HepG2 (cell line): Measurements from ENCODE around the gene PATL2. TPM values are rescaled to one million over a fixed set of nuclear protein-coding genes. Genes with fewer than 3 reads are reported as not detected.

ENCODE experiments used
- CBX5 ChIP-seq: sonication (generic); formaldehyde crosslinking; IDR thresholded peaks from 2 replicates; pipeline ENCODE4 v1.4.0; 2020; ENCODE audit warnings: missing genetic modification reagents, borderline replicate concordance
- HOXA5 ChIP-seq: sonication (generic); formaldehyde crosslinking; IDR thresholded peaks from 2 replicates; pipeline ENCODE4 v1.4.0; 2020; ENCODE audit warnings: missing genetic modification reagents
- IRX3 ChIP-seq: sonication (generic); formaldehyde crosslinking; IDR thresholded peaks from 2 replicates; pipeline ENCODE4 v1.8.1; 2023; ENCODE audit warnings: mild to moderate bottlenecking, low read depth, missing genetic modification reagents, borderline replicate concordance
- JUNB ChIP-seq: sonication (generic); formaldehyde crosslinking; IDR thresholded peaks from 2 replicates; pipeline ENCODE4 v1.8.0; 2022; ENCODE audit warnings: missing genetic modification reagents, mild to moderate bottlenecking, borderline replicate concordance
- KLF13 ChIP-seq: sonication (generic); formaldehyde crosslinking; IDR thresholded peaks from 2 replicates; pipeline ENCODE4 v1.4.0; 2020; ENCODE audit warnings: mild to moderate bottlenecking, missing genetic modification reagents
- NCOA1 ChIP-seq: sonication (generic); formaldehyde crosslinking; IDR thresholded peaks from 2 replicates; pipeline ENCODE4 v1.9.0; 2021; ENCODE audit warnings: missing genetic modification reagents
- SIN3A ChIP-seq: IDR thresholded peaks from 2 replicates; pipeline ENCODE4 v1.6.1; 2011; ENCODE audit warnings: low read depth, mild to moderate bottlenecking, control low read depth, low read length, borderline replicate concordance
- SIX1 ChIP-seq: sonication (generic); formaldehyde crosslinking; IDR thresholded peaks from 2 replicates; pipeline ENCODE4 v1.4.0; 2020; ENCODE audit warnings: missing genetic modification reagents, borderline replicate concordance
- SKI ChIP-seq: fragments of 450-650 bp; IDR thresholded peaks from one replicate; pipeline ENCODE4 v1.6.1; 2018; ENCODE audit warnings: mild to moderate bottlenecking; ENCODE audit not compliant: partially characterized antibody
- SP5 ChIP-seq: IDR thresholded peaks from 2 replicates; pipeline ENCODE4 v1.6.1; 2016; ENCODE audit warnings: low read depth, borderline replicate concordance
- TARDBP ChIP-seq: sonication (generic); formaldehyde crosslinking; IDR thresholded peaks from 2 replicates; pipeline ENCODE4 v1.8.0; 2022; ENCODE audit warnings: mild to moderate bottlenecking, missing genetic modification reagents
- U2AF2 ChIP-seq: fragments of 200-400 bp; formaldehyde crosslinking; IDR thresholded peaks from 2 replicates; pipeline ENCODE4 v1.6.1; 2017; ENCODE audit warnings: low read depth, mild to moderate bottlenecking, low read length
- ZBTB7A ChIP-seq: sonication (generic); formaldehyde crosslinking; IDR thresholded peaks from 2 replicates; pipeline ENCODE4 v1.8.0; 2022; ENCODE audit warnings: mild to moderate bottlenecking, missing genetic modification reagents
- ZMYM2 ChIP-seq: sonication (generic); formaldehyde crosslinking; IDR thresholded peaks from 2 replicates; pipeline ENCODE4 v1.8.0; 2022; ENCODE audit warnings: mild to moderate bottlenecking, missing genetic modification reagents
- ZNF143 ChIP-seq: sonication (generic); formaldehyde crosslinking; IDR thresholded peaks from 2 replicates; pipeline ENCODE4 v1.4.0; 2020; ENCODE audit warnings: missing genetic modification reagents
- ZNF234 ChIP-seq: sonication (generic); formaldehyde crosslinking; conservative IDR thresholded peaks from 2 replicates; pipeline ENCODE4 v1.5.1; 2020; ENCODE audit warnings: mild to moderate bottlenecking, missing genetic modification reagents
- ZNF441 ChIP-seq: sonication (generic); formaldehyde crosslinking; IDR thresholded peaks from 2 replicates; pipeline ENCODE4 v1.7.0; 2021; ENCODE audit warnings: missing genetic modification reagents, borderline replicate concordance
- ZNF468 ChIP-seq: sonication (generic); formaldehyde crosslinking; IDR thresholded peaks from 2 replicates; pipeline ENCODE4 v1.8.0; 2022; ENCODE audit warnings: mild to moderate bottlenecking, moderate library complexity, missing genetic modification reagents
- ZNF572 ChIP-seq: sonication (generic); formaldehyde crosslinking; IDR thresholded peaks from 2 replicates; pipeline ENCODE4 v1.5.1; 2020; ENCODE audit warnings: mild to moderate bottlenecking, missing genetic modification reagents
- ZNF878 ChIP-seq: sonication (generic); formaldehyde crosslinking; IDR thresholded peaks from 2 replicates; pipeline ENCODE4 v1.8.1; 2023; ENCODE audit warnings: mild to moderate bottlenecking, missing genetic modification reagents, moderate library complexity
- polyA plus RNA-seq, 8 experiments: library from polyadenylated mRNA; depleted of rRNA in 3 of 8; stranded (reverse) in 7 of 8; unstranded in 1 of 8; fragments of >200 nt; fragmentation: Illumina TruSeq in 4 of 8; extraction: Trizol in 4 of 8; gene quantifications; 2 replicates each; pipeline versions ENCODE4 v1.2.1 to v1.2.3, GENCODE V29; 2011 to 2016; ENCODE audit warnings: low read depth in 4 of 8, missing spikeins in 1 of 8, mixed read lengths in 1 of 8; ENCODE audit not compliant: insufficient read depth in 1 of 8
- total RNA-seq, 5 experiments: library from RNA; depleted of rRNA; stranded (reverse); fragments of >200 nt; fragmentation: Illumina TruSeq; extraction: Trizol; gene quantifications; 2 replicates each; pipeline ENCODE4 v1.2.3, GENCODE V29; 2016; ENCODE audit warnings: low read depth in 1 of 5
- TF ChIP-seq, protein P1 (sequence below): sonication (generic); formaldehyde crosslinking; IDR thresholded peaks from 2 replicates; pipeline ENCODE4 v1.4.0; 2020; ENCODE audit warnings: mild to moderate bottlenecking, missing genetic modification reagents
- TF ChIP-seq, protein P2 (sequence below): sonication (generic); formaldehyde crosslinking; IDR thresholded peaks from 2 replicates; pipeline ENCODE4 v1.4.0; 2020; ENCODE audit warnings: missing genetic modification reagents
- TF ChIP-seq, protein P3 (sequence below): IDR thresholded peaks from 2 replicates; pipeline ENCODE4 v1.6.1; 2016; ENCODE audit warnings: low read depth, control low read depth
- TF ChIP-seq, protein P4 (sequence below): sonication (generic); formaldehyde crosslinking; IDR thresholded peaks from 2 replicates; pipeline ENCODE4 v1.4.0; 2020; ENCODE audit warnings: mild to moderate bottlenecking, missing genetic modification reagents

PATL2 gene
- total and polyA plus RNA-seq, 2 of the 13 experiments (the other 11 are each of a cell fraction or from before 2014, with no cell fraction given) = 0.15 to 0.53 TPM

DNA sequence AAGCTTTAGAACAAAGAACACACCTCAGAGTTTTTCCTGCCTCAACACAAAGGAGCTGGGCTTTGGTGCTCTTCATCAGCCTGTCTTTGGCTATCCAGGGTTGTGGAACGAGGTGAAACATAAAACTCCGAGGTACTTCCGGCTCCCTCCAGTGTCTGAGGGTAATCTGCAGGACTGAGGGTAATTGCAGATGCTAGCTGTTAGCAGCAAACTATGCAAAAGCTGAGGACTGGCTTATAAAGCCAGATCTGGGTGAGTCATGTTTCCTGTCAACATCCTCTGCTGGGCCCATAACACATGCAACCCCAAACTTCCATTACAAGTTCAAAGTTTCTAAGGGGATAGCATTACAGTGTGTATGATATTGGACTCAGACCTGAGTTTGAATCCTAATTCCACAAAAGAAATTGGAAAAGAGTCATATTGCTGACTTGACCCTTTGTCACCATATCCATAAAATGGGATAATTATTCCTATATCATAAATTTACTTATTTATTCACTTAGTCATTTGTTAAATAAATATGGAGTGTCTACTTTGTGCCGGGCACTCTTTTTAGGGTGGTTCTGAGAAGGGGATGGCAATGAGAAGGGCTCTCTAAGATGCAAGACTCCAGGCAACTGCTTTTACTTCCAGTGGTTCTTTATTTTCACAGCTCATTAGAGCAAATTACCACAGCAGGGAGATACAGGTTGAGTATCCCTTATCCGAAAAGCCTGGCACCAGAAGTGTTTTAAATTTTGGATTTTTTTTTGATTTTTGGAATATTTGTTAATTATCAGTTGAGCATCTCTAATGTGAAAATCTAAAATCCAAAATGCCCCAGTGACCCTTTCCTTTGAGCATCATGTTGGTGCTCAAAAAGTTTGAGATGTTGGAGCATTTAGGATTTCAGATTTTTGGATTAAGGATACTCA is 15.7 kb upstream of the PATL2 start (continued):
- TF ChIP-seq, protein P1, sequence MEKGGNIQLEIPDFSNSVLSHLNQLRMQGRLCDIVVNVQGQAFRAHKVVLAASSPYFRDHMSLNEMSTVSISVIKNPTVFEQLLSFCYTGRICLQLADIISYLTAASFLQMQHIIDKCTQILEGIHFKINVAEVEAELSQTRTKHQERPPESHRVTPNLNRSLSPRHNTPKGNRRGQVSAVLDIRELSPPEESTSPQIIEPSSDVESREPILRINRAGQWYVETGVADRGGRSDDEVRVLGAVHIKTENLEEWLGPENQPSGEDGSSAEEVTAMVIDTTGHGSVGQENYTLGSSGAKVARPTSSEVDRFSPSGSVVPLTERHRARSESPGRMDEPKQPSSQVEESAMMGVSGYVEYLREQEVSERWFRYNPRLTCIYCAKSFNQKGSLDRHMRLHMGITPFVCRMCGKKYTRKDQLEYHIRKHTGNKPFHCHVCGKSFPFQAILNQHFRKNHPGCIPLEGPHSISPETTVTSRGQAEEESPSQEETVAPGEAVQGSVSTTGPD (CRISPR knock-in tag) = no peak
- TF ChIP-seq HOXA5 (CRISPR knock-in tag) (no peak), ZNF878 (CRISPR knock-in tag) (no peak), ZBTB7A (no peak), ZMYM2 (CRISPR knock-in tag) (no peak), SIX1 (CRISPR knock-in tag) (peak; percentile 33; the same call in 1 of the 2 replicates), ZNF143 (CRISPR knock-in tag) (no peak), ZNF234 (CRISPR knock-in tag) (no peak), SP5 (CRISPR knock-in tag) (0 out of 2 replicates have a peak, but pooled peaks have one; percentile 29), TARDBP (CRISPR knock-in tag) (no peak), NCOA1 (CRISPR knock-in tag) (no peak), SIN3A (no peak), IRX3 (CRISPR knock-in tag) (no peak), ZNF441 (CRISPR knock-in tag) (0 out of 2 replicates have a peak, but pooled peaks have one; percentile 22), ZNF468 (CRISPR knock-in tag) (no peak), U2AF2 (no peak), SKI (no peak), ZNF572 (CRISPR knock-in tag) (no peak), JUNB (CRISPR knock-in tag) (no peak), KLF13 (CRISPR knock-in tag) (no peak), CBX5 (CRISPR knock-in tag) (no peak)
- TF ChIP-seq, protein P2, sequence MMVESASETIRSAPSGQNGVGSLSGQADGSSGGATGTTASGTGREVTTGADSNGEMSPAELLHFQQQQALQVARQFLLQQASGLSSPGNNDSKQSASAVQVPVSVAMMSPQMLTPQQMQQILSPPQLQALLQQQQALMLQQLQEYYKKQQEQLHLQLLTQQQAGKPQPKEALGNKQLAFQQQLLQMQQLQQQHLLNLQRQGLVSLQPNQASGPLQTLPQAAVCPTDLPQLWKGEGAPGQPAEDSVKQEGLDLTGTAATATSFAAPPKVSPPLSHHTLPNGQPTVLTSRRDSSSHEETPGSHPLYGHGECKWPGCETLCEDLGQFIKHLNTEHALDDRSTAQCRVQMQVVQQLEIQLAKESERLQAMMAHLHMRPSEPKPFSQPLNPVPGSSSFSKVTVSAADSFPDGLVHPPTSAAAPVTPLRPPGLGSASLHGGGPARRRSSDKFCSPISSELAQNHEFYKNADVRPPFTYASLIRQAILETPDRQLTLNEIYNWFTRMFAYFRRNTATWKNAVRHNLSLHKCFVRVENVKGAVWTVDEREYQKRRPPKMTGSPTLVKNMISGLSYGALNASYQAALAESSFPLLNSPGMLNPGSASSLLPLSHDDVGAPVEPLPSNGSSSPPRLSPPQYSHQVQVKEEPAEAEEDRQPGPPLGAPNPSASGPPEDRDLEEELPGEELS (CRISPR knock-in tag) = peak; percentile 54; the same call in 1 of the 2 replicates
- TF ChIP-seq, protein P3, sequence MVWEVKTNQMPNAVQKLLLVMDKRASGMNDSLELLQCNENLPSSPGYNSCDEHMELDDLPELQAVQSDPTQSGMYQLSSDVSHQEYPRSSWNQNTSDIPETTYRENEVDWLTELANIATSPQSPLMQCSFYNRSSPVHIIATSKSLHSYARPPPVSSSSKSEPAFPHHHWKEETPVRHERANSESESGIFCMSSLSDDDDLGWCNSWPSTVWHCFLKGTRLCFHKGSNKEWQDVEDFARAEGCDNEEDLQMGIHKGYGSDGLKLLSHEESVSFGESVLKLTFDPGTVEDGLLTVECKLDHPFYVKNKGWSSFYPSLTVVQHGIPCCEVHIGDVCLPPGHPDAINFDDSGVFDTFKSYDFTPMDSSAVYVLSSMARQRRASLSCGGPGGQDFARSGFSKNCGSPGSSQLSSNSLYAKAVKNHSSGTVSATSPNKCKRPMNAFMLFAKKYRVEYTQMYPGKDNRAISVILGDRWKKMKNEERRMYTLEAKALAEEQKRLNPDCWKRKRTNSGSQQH (CRISPR knock-in tag) = no peak
- TF ChIP-seq, protein P4, sequence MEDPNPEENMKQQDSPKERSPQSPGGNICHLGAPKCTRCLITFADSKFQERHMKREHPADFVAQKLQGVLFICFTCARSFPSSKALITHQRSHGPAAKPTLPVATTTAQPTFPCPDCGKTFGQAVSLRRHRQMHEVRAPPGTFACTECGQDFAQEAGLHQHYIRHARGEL (CRISPR knock-in tag) = no peak
